Vagina (tissue), 2 donors: ENCODE data around the gene NFYC. TPM values are rescaled to one million over a fixed set of nuclear protein-coding genes. Genes with fewer than 3 reads are reported as not detected.

ENCODE experiments used
- DNase-seq, 2 donors: peaks; one replicate each; pipeline ENCODE4 v3.0.0-alpha.2; 2017; ENCODE audit errors: extremely low spot score in 2 of 2
- H3K27ac ChIP-seq: fragments of 200-600 bp; sonication (generic); one replicate; pipeline ENCODE4 v1.5.1; 2019
- H3K27me3 ChIP-seq: fragments of 200-600 bp; sonication (generic); one replicate; pipeline ENCODE4 v1.5.1; 2019
- H3K36me3 ChIP-seq, 2 donors: fragments of 200-600 bp; sonication (generic); one replicate each; pipeline ENCODE4 v1.5.1; 2017 to 2019
- H3K4me1 ChIP-seq: fragments of 200-600 bp; sonication (generic); one replicate; pipeline ENCODE4 v1.5.1; 2019
- H3K4me3 ChIP-seq, 2 donors: fragments of 200-600 bp; sonication (generic); 1 replicate in 1 of 2; 2 replicates in 1 of 2; pipeline ENCODE4 v1.5.1; 2016 to 2019
- H3K9me3 ChIP-seq: fragments of 200-600 bp; sonication (generic); one replicate; pipeline ENCODE4 v1.5.1; 2019
- CTCF ChIP-seq, 3 experiments: fragments of 450-650 bp in 2 of 3; fragments of 200-600 bp in 1 of 3; sonication (generic) in 1 of 3; IDR thresholded peaks; one replicate each; pipeline ENCODE4 v1.5.1; 2017 to 2019; ENCODE audit warnings: antibody characterized with exemption in 3 of 3, mild to moderate bottlenecking in 2 of 3, moderate library complexity in 2 of 3
- POLR2A ChIP-seq, 2 donors: fragments of 450-650 bp; IDR thresholded peaks; one replicate each; pipeline ENCODE4 v1.6.1; 2017; ENCODE audit warnings: antibody characterized with exemption in 2 of 2, mild to moderate bottlenecking in 2 of 2, moderate library complexity in 2 of 2
- POLR2AphosphoS5 ChIP-seq, 2 donors: sonication (generic); formaldehyde crosslinking; IDR thresholded peaks; one replicate each; pipeline ENCODE4 v1.9.0; 2017; ENCODE audit warnings: antibody characterized with exemption in 2 of 2, mild to moderate bottlenecking in 2 of 2, low read depth in 1 of 2; ENCODE audit not compliant: insufficient read depth in 1 of 2
- intact Hi-C: fragments of 100-400 bp; cut with DNase I; formaldehyde crosslinking; loops from one replicate; pipeline ENCODE4 v1.15.1; 2023
- total RNA-seq: library from RNA; depleted of rRNA; stranded (reverse); fragments of >200 nt; gene quantifications from one replicate; pipeline ENCODE4 v1.2.3, GENCODE V29; 2016

The NFYC gene
- total RNA-seq, 1 donor from 2014 or later = 61.6 TPM

- H3K4me1 ChIP-seq = peaks cover 36% of the 10 kb centered on the region
- no peaks in the 10 kb centered on the region for H3K9me3 ChIP-seq
- TF ChIP-seq POLR2A (IDR thresholded peaks at IDR 0.05) (no peak), POLR2AphosphoS5 (IDR thresholded peaks at IDR 0.05; ENCODE audit: insufficient read depth in 1 of 2, low read depth in 1 of 2) (no peak), CTCF (IDR thresholded peaks at IDR 0.05) (no peak)
- DNase-seq = no peak
- H3K36me3 ChIP-seq = no peaks in the 10 kb centered on the region
- no peak overlapping the region for H3K27ac ChIP-seq
- no peaks in the 10 kb centered on the region for H3K27me3 ChIP-seq
- intact Hi-C loops = no loop called here
- no peak overlapping the region for H3K4me3 ChIP-seq
Measured at GRCh38 chr1:40798366-40799281, 107.1 kb downstream of the NFYC start.

- H3K36me3 ChIP-seq = no peaks in the 10 kb centered on the region
Measured at GRCh38 chr1:40799351-40799867, 107.9 kb downstream of the NFYC start.

GRCh38 chr1:40801742-40802077 lies 110.2 kb downstream of the NFYC start:
- peaks cover 40% of the 10 kb centered on the region for H3K4me1 ChIP-seq
- no peak for TF ChIP-seq POLR2AphosphoS5 (IDR thresholded peaks at IDR 0.05; ENCODE audit: insufficient read depth in 1 of 2, low read depth in 1 of 2)
- TF ChIP-seq POLR2A (IDR thresholded peaks at IDR 0.05) = no peak
- no peak for TF ChIP-seq CTCF (IDR thresholded peaks at IDR 0.05)

More at GRCh38 chr1:40799351-40799867, 107.9 kb downstream of the NFYC start:
- H3K4me1 ChIP-seq = peaks cover 36% of the 10 kb centered on the region
- no peak overlapping the region for H3K27ac ChIP-seq
- no peak for DNase-seq
- TF ChIP-seq POLR2A (IDR thresholded peaks at IDR 0.05) = no peak
- TF ChIP-seq POLR2AphosphoS5 (IDR thresholded peaks at IDR 0.05; ENCODE audit: insufficient read depth in 1 of 2, low read depth in 1 of 2) = peak in 1 of 2 donors; percentile 35
- no peak for TF ChIP-seq CTCF (IDR thresholded peaks at IDR 0.05)
- H3K4me3 ChIP-seq = peak overlapping the region in 1 of 2 donors; percentile 5
- intact Hi-C loops = no loop called here
- H3K27me3 ChIP-seq = no peaks in the 10 kb centered on the region
- no peaks in the 10 kb centered on the region for H3K9me3 ChIP-seq

GRCh38 chr1:40802078-40802741 lies 110.7 kb downstream of the NFYC start:
- Histone ChIP-seq H3K27ac (peak overlapping the region; percentile 86), H3K9me3 (no peaks in the 10 kb centered on the region), H3K36me3 (no peaks in the 10 kb centered on the region), H3K27me3 (no peaks in the 10 kb centered on the region), H3K4me3 (peak overlapping the region; percentile 38 to 44), H3K4me1 (peaks cover 45% of the 10 kb centered on the region)
- DNase-seq = no peak
- TF ChIP-seq CTCF (IDR thresholded peaks at IDR 0.05) = no peak
- peak in 1 of 2 donors; percentile 50 for TF ChIP-seq POLR2AphosphoS5 (IDR thresholded peaks at IDR 0.05; ENCODE audit: insufficient read depth in 1 of 2, low read depth in 1 of 2)
- intact Hi-C loops = no loop called here

More at GRCh38 chr1:40801742-40802077, 110.2 kb downstream of the NFYC start:
- intact Hi-C loops = no loop called here
- H3K9me3 ChIP-seq = no peaks in the 10 kb centered on the region
- H3K27ac ChIP-seq = peak overlapping the region; percentile 86
- DNase-seq = no peak
- peak overlapping the region; percentile 38 to 44 for H3K4me3 ChIP-seq
- H3K36me3 ChIP-seq = no peaks in the 10 kb centered on the region
- H3K27me3 ChIP-seq = no peaks in the 10 kb centered on the region
